ENCODE results near the gene PRRC2A.
A peak's percentile ranks its signal among the peaks of the same experiment; 100 is the strongest.

Gene PRRC2A

GRCh38 chr6:31651602-31652191, 31.2 kb downstream of the PRRC2A start:
- peak; percentile 76 to 84 for DNase-seq (ENCODE audit: low read depth in 2 of 2)
- TF ChIP-seq CTCF (IDR thresholded peaks at IDR 0.05; ENCODE audit: low read depth, low read length): no peak
- H3K4me3 ChIP-seq (replicated peaks in 1 of 2; ENCODE audit: low read depth in 2 of 2, low read length in 2 of 2): peak overlapping the region; percentile 83 to 93

GRCh38 chr6:31652925-31653724, 32.6 kb downstream of the PRRC2A start:
- peak in 1 of 2 donors; percentile 94 for DNase-seq (ENCODE audit: low read depth in 2 of 2)
- peak overlapping the region; percentile 83 to 93 for H3K4me3 ChIP-seq (replicated peaks in 1 of 2; ENCODE audit: low read depth in 2 of 2, low read length in 2 of 2)
- no peak for TF ChIP-seq CTCF (IDR thresholded peaks at IDR 0.05; ENCODE audit: low read depth, low read length)

- no peak for TF ChIP-seq CTCF (IDR thresholded peaks at IDR 0.05; ENCODE audit: low read depth, low read length)
- no peak overlapping the region for H3K4me3 ChIP-seq (replicated peaks in 1 of 2; ENCODE audit: low read depth in 2 of 2, low read length in 2 of 2)
- no peak for DNase-seq (ENCODE audit: low read depth in 2 of 2)
Measured at GRCh38 chr6:31654574-31655348, 34.2 kb downstream of the PRRC2A start.

- DNase-seq (ENCODE audit: low read depth in 2 of 2): no peak
- no peak for TF ChIP-seq CTCF (IDR thresholded peaks at IDR 0.05; ENCODE audit: low read depth, low read length)
- no peak within 1 kb of the TSS for H3K4me3 ChIP-seq (replicated peaks in 1 of 2; ENCODE audit: low read depth in 2 of 2, low read length in 2 of 2)
Measured at GRCh38 chr6:31655349-31656237, 35.1 kb downstream of the PRRC2A start, which contains the start of gene APOM. Gene APOM (plus strand): TSS chr6:31655894. CDS start chr6:31655967, 73 bp downstream.

- no peak for TF ChIP-seq CTCF (IDR thresholded peaks at IDR 0.05; ENCODE audit: low read depth, low read length)
- H3K4me3 ChIP-seq (replicated peaks in 1 of 2; ENCODE audit: low read depth in 2 of 2, low read length in 2 of 2): no peak overlapping the region
- DNase-seq (ENCODE audit: low read depth in 2 of 2): no peak
Measured at GRCh38 chr6:31657406-31658157, 37.1 kb downstream of the PRRC2A start.

Data from cardiac fibroblast (primary cell).